Epithelial cell of esophagus (primary cell): ENCODE results near the gene ARCN1.

Experiments
- DNase-seq: peaks from one replicate; pipeline ENCODE4 v3.0.0; 2010; ENCODE audit warnings: low read depth
- H3K4me3 ChIP-seq: 2 replicates; pipeline ENCODE4 v1.5.1; 2011; ENCODE audit warnings: mild to moderate bottlenecking, low read length, control low read depth
- TF ChIP-seq, protein P1 (sequence below): IDR thresholded peaks from 2 replicates; pipeline ENCODE4 v1.5.1; 2011; ENCODE audit warnings: low read depth, mild to moderate bottlenecking, low read length, control low read depth, inconsistent platforms; ENCODE audit not compliant: insufficient read depth; ENCODE audit errors: missing control alignments

ARCN1 gene

DNA sequence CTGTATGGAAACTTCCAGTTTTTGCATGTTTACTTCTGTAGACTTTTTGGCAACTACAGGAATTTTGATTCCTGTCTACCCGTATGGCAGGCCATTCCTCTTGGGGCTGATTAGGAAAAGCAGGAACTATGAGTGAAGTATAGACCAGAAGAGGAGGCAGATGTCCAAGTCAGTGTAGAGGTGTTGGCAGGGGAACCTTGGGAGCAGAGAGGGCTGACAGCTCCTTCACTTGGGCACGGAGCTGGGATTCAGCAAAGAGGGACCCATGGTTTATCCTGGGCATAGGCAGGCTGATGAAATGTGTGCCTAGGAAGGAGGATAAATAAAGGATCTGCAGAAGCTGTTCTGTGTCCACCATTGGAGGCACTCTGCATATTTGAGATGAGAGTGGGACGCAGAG, 74.2 kb downstream of the ARCN1 start:
- H3K4me3 ChIP-seq, result no peak overlapping the region
- no peak for DNase-seq
- TF ChIP-seq, protein P1, sequence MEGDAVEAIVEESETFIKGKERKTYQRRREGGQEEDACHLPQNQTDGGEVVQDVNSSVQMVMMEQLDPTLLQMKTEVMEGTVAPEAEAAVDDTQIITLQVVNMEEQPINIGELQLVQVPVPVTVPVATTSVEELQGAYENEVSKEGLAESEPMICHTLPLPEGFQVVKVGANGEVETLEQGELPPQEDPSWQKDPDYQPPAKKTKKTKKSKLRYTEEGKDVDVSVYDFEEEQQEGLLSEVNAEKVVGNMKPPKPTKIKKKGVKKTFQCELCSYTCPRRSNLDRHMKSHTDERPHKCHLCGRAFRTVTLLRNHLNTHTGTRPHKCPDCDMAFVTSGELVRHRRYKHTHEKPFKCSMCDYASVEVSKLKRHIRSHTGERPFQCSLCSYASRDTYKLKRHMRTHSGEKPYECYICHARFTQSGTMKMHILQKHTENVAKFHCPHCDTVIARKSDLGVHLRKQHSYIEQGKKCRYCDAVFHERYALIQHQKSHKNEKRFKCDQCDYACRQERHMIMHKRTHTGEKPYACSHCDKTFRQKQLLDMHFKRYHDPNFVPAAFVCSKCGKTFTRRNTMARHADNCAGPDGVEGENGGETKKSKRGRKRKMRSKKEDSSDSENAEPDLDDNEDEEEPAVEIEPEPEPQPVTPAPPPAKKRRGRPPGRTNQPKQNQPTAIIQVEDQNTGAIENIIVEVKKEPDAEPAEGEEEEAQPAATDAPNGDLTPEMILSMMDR, result no peak

DNA sequence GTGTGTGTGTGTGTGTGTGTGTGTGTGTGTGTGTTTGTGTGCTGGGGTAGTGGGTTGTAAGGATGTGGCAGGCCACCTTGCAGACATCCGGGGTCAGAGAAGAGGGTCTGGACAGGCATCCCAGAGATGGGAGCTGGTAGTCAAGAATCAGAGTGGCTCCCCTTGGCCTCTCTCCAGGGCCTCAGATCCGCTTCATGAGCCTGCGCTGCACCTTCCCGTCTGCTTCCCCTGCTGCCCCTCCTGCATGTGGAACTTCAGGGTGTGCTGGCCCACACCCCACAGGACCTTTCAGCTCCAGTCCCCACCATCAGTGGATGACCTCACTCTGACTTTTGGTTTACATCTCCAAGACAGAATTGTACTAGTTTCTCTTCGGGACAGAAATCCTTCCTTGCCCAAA, 76.1 kb downstream of the ARCN1 start:
- no peak overlapping the region for H3K4me3 ChIP-seq
- TF ChIP-seq, protein P1, result no peak
- no peak for DNase-seq

DNA sequence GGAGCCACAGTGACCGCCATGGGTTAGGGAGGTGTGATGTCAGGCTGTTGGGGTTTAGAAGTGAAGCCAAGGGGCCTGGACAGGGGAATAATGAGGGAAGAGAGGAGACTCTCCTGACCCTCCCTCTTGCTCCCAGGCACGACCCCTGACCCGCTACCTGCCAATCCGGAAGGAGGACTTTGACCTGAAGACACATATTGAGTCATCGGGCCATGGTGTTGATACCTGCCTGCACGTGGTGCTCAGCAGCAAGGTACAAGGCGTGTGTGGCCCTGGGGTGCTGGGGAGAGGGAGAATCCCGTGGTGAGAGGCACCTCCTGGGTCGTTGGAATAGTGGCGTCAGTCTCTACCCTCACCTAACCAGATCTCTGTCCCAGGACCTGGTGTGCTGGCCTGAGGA, 77.7 kb downstream of the ARCN1 start:
- DNase-seq, result no peak
- TF ChIP-seq, protein P1, result no peak
- H3K4me3 ChIP-seq, result no peak overlapping the region

DNA sequence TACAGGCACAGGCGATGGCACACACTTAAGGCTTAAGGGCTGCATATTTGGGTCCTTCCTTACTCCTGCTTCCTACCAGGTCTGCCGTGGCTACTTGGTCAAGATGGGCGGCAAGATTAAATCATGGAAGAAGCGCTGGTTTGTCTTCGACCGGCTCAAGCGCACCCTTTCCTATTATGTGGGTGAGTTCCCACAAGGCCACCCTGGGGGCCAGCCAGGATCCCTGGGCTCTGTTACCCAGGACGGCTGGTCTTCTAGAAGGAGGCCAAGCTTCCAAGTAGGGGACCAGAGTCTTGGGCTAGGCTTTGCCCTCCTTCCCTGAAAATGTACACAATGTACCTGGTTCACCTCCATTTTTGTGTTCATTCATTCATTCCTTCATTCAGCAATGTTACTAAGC, 78.2 kb downstream of the ARCN1 start:
- no peak for DNase-seq
- no peak overlapping the region for H3K4me3 ChIP-seq
- TF ChIP-seq, protein P1, result no peak

DNA sequence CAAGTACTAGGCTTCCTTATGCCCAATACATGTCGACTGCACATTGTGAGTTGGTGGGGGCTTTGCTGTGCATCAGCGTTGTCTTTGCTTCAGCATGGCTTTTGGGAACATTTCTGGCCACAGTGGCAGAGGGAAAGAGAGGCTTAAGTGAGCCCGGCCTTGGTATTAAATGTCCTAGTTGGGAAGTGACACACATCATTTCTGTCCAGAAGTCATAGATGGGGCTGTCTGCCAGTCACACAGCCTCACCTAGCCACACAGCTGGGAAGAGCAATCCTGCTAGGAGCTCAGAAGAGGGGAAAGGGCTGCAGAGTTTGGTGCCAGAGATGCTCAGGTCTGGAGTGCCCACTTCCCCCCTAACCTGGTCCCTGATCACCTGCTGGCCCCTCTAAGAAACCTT, 79.6 kb downstream of the ARCN1 start:
- TF ChIP-seq, protein P1, result no peak
- H3K4me3 ChIP-seq, result no peak overlapping the region
- no peak for DNase-seq
